Thyroid gland (tissue), 4 donors: ENCODE data around the gene CCDC194. TPM values are rescaled to one million over a fixed set of nuclear protein-coding genes. Genes with fewer than 3 reads are reported as not detected.

Source experiments
- DNase-seq, 2 donors: peaks; one replicate each; pipeline ENCODE4 v3.0.0-alpha.2; 2019
- H3K27ac ChIP-seq, 3 donors: fragments of 200-600 bp; sonication (generic); 1 replicate in 2 of 3; 2 replicates in 1 of 3; pipeline ENCODE4 v1.5.1; 2016 to 2019; ENCODE audit warnings: mild to moderate bottlenecking in 1 of 3, moderate library complexity in 1 of 3
- H3K27me3 ChIP-seq: fragments of 200-600 bp; sonication (generic); one replicate; pipeline ENCODE4 v1.5.1; 2019
- H3K36me3 ChIP-seq, 2 donors: fragments of 200-600 bp; sonication (generic); one replicate each; pipeline ENCODE4 v1.5.1; 2016 to 2019
- H3K4me1 ChIP-seq, 2 donors: fragments of 200-600 bp; sonication (generic); one replicate each; pipeline ENCODE4 v1.5.1; 2017 to 2019
- H3K4me3 ChIP-seq, 3 donors: fragments of 200-600 bp; sonication (generic); replicated peaks in 1 of 3; 1 replicate in 2 of 3; 2 replicates in 1 of 3; pipeline ENCODE4 v1.5.1; 2016; ENCODE audit warnings: mild to moderate bottlenecking in 1 of 3
- H3K9me3 ChIP-seq: fragments of 200-600 bp; sonication (generic); one replicate; pipeline ENCODE4 v1.5.1; 2017
- POLR2A ChIP-seq, 2 donors: fragments of 450-650 bp; IDR thresholded peaks; one replicate each; pipeline ENCODE4 v1.6.1; 2017; ENCODE audit warnings: antibody characterized with exemption in 2 of 2, mild to moderate bottlenecking in 2 of 2, moderate library complexity in 1 of 2
- WGBS, 2 donors: methylation state at CpG; one replicate each; pipeline ENCODE4 v1.1.5; 2017; 5-methylcytosine and 5-hydroxymethylcytosine counted together
- intact Hi-C: fragments of 100-400 bp; cut with DNase I; formaldehyde crosslinking; loops from one replicate; pipeline ENCODE4 v1.15.1; 2023
- total RNA-seq, 4 donors: library from RNA; depleted of rRNA; stranded (reverse); fragments of >200 nt; gene quantifications; one replicate each; pipeline ENCODE4 v1.2.3, GENCODE V29; 2016
- TF ChIP-seq, protein P1 (sequence below), 6 experiments: fragments of 200-600 bp in 3 of 6; fragments of 450-650 bp in 3 of 6; sonication (generic) in 3 of 6; IDR thresholded peaks; one replicate each; pipeline ENCODE4 v1.5.1; 2016 to 2019; ENCODE audit warnings: antibody characterized with exemption in 6 of 6, mild to moderate bottlenecking in 2 of 6, inconsistent platforms in 1 of 6, moderate library complexity in 1 of 6

The CCDC194 gene
- total RNA-seq, 4 donors from 2014 or later = not detected

DNA sequence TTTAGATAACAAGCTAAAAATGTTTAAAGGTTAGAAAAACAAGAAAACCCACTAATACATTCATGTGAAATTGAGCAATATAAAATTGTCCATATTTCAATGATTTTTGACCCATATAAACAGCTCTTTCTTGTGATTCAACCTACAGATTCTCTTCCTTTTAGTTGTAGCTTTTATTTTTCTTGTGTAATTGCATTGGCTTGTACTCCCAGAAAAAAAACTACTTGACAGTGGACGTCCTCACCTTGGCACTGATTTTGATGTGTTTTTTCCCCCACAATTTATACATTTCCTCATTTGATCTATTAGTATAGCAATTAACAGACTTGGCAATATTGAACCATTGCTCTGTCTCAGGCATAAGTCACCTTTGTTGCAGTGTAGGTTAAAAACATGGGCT, 4.7 kb downstream of the CCDC194 start:
- DNase-seq = no peak
- peaks cover 3% of the 10 kb centered on the region for H3K27me3 ChIP-seq
- WGBS, 2 donors = 40 to 57% methylated on average over 1 of the region's 1 CpG
- TF ChIP-seq, protein P1, sequence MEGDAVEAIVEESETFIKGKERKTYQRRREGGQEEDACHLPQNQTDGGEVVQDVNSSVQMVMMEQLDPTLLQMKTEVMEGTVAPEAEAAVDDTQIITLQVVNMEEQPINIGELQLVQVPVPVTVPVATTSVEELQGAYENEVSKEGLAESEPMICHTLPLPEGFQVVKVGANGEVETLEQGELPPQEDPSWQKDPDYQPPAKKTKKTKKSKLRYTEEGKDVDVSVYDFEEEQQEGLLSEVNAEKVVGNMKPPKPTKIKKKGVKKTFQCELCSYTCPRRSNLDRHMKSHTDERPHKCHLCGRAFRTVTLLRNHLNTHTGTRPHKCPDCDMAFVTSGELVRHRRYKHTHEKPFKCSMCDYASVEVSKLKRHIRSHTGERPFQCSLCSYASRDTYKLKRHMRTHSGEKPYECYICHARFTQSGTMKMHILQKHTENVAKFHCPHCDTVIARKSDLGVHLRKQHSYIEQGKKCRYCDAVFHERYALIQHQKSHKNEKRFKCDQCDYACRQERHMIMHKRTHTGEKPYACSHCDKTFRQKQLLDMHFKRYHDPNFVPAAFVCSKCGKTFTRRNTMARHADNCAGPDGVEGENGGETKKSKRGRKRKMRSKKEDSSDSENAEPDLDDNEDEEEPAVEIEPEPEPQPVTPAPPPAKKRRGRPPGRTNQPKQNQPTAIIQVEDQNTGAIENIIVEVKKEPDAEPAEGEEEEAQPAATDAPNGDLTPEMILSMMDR (IDR thresholded peaks at IDR 0.05) = no peak
- TF ChIP-seq POLR2A (IDR thresholded peaks at IDR 0.05) = no peak
- intact Hi-C loops = loop anchor here (5.0 kb wide), 2 partner anchors 42 to 97 kb away; no protein-coding TSS in a partner anchor
- no peak overlapping the region for H3K27ac ChIP-seq
- no peak overlapping the region for H3K4me3 ChIP-seq
- no peaks in the 10 kb centered on the region for H3K36me3 ChIP-seq
- peaks cover 0 to 12% of the 10 kb centered on the region in 2 donors for H3K4me1 ChIP-seq
- no peaks in the 10 kb centered on the region for H3K9me3 ChIP-seq

DNA sequence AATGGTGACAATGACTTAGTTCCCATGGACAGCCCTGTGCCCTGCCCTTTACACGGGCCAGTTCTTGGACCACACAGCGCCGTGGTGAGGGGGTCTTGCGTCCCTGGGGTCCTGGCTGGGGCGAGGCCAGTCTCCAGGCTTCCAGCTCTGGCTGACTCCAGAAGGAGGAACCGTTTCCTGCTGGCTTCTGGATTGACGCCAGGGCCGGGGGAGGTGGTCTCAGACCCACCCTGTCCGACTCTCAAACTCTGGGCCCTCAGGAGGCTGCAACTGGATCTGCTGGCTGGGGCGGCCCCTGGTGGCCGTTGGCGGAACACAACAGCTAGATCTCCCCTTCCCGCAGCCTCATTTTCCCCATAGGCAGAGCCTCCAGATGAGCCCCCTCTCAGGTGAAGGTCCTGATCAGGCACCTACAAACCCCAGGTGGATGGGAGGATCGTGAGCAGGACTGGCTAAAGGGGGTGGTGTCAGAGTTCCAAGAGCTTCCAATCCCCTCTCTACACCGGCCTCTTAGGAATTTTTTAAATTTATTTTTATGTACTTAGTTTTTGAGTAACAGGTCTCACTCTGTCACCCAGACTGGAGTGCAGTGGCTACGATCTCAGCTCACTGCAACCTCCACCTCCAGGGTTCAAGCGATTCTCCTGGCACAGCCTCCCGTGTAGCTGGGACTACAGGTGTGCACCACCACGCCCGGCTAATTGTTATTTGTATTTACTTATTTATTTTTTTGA, 8.0 kb downstream of the CCDC194 start:
- no peak for TF ChIP-seq POLR2A (IDR thresholded peaks at IDR 0.05)
- TF ChIP-seq, protein P1 (IDR thresholded peaks at IDR 0.05) = peak; percentile 68 to 91 (median 78)
- intact Hi-C loops = loop anchor here (5.0 kb wide), 2 partner anchors 39 to 94 kb away; no protein-coding TSS in a partner anchor
- H3K9me3 ChIP-seq = no peaks in the 10 kb centered on the region
- 36% methylated on average over 14 to 19 of the region's 20 CpGs for WGBS, 2 donors
- no peaks in the 10 kb centered on the region for H3K27me3 ChIP-seq
- no peak overlapping the region for H3K4me3 ChIP-seq
- H3K4me1 ChIP-seq = peaks cover 0 to 9% of the 10 kb centered on the region in 2 donors
- H3K27ac ChIP-seq = no peak overlapping the region
- no peaks in the 10 kb centered on the region for H3K36me3 ChIP-seq
- DNase-seq = peak; percentile 43 to 49

DNA sequence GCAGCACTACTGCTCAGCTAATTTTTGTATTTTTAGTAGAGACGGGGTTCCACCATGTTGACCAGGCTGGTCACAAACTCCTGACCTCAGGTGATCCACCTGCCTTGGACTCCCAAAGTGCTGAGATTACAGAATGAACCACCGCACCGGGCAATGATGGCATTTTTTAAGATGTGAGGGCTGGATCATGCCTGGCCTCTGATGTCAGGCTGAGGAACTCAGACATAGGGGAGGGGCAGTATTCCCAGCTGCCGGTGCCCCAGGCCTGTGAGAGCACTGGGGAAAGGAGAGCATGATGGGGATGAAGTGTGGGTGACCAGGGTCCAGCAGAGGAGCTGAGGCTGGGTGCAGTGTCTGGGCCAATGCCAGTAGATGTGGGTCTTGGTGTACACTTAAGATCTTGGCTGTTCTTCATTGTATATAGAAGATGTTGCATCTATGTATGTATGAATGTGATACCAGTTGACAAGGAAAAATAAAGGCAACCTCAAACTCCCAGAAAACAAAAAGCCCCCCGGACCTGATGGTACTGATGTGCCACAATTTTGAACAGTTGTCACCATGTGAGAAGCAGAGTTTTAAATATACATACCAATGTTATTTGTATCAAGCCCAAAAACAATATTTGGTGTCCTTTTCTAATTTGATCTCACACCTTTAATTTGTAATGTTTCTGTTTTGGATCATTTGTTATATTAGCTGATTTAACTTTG, 13.4 kb downstream of the CCDC194 start:
- Histone ChIP-seq H3K27ac (no peak overlapping the region), H3K36me3 (no peaks in the 10 kb centered on the region), H3K9me3 (no peaks in the 10 kb centered on the region), H3K4me1 (peaks cover 0 to 5% of the 10 kb centered on the region in 2 donors), H3K4me3 (no peak overlapping the region), H3K27me3 (no peaks in the 10 kb centered on the region)
- TF ChIP-seq POLR2A (IDR thresholded peaks at IDR 0.05) = no peak
- TF ChIP-seq, protein P1 (IDR thresholded peaks at IDR 0.05) = no peak
- intact Hi-C loops = no loop called here
- WGBS, 2 donors = 92 to 96% methylated on average over 5 of the region's 5 CpGs
- DNase-seq = no peak

DNA sequence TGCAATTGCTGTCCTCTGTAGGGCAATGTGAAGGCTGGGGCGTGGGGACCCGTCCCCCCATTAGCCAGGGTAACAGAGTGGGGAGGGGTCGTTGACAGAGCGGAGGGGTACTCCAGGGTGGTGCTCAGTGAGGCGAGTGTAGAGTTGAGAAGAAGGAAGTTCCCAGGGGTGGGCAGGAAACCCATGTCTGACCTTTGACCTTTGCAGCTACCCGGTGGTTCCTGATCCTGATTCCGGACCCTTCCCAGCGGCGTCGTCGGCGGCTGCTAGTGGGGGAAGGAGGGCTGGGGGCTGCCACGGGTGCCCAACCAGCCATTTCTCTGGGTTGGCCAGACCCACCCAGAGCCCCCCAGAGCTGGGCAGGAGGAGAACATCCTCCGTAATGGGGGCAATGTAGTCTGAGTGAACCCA, 14.8 kb downstream of the CCDC194 start:
- 34 to 50% methylated on average over 10 to 14 of the region's 14 CpGs for WGBS, 2 donors
- intact Hi-C loops = no loop called here
- no peak overlapping the region for H3K4me3 ChIP-seq
- TF ChIP-seq, protein P1 (IDR thresholded peaks at IDR 0.05) = no peak
- TF ChIP-seq POLR2A (IDR thresholded peaks at IDR 0.05) = no peak
- no peak overlapping the region for H3K27ac ChIP-seq
- H3K36me3 ChIP-seq = no peaks in the 10 kb centered on the region
- H3K9me3 ChIP-seq = no peaks in the 10 kb centered on the region
- DNase-seq = no peak
- peaks cover 0 to 8% of the 10 kb centered on the region in 2 donors for H3K4me1 ChIP-seq
- no peaks in the 10 kb centered on the region for H3K27me3 ChIP-seq

DNA sequence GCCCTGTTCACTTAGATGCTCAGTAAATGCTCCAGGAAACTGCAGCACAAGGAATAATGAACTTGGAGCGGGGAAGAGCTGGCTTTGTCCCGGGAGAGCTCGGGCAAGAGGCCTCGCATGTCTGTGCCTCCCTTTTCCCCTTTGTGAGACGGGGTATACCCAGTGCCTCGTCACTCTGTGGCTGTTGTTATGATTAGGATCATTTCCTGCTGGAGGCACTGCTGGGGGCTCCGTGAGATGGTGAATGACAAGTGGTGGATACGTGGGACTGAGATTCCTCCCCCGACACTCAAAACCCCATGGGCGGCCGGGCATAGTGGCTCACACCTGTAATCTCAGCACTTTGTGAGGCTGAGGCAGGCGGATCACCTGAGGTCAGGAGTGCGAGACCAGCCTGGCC, 15.7 kb downstream of the CCDC194 start:
- WGBS, 2 donors = 69 to 72% methylated on average over 10 to 13 of the region's 13 CpGs
- Histone ChIP-seq H3K27ac (no peak overlapping the region), H3K4me1 (peaks cover 0 to 10% of the 10 kb centered on the region in 2 donors), H3K9me3 (no peaks in the 10 kb centered on the region), H3K4me3 (no peak overlapping the region), H3K27me3 (no peaks in the 10 kb centered on the region), H3K36me3 (no peaks in the 10 kb centered on the region)
- DNase-seq = no peak
- intact Hi-C loops = no loop called here
- TF ChIP-seq, protein P1 (IDR thresholded peaks at IDR 0.05) = no peak
- no peak for TF ChIP-seq POLR2A (IDR thresholded peaks at IDR 0.05)
